ENCODE measurements around the gene SLC8A2.

- TF ChIP-seq POLR2AphosphoS5 (IDR thresholded peaks at IDR 0.05; ENCODE audit: low read depth, low read length) (no peak), SIN3A (IDR thresholded peaks at IDR 0.05; ENCODE audit: borderline replicate concordance, insufficient read depth, low read length) (no peak), FOXP2 (optimal IDR thresholded peaks at IDR 0.05; ENCODE audit: borderline replicate concordance, extremely low read depth, extremely low read length, insufficient read depth) (no peak)
Measured at GRCh38 chr19:47447470-47448359, 24.0 kb downstream of the SLC8A2 start.
